GM21360 (cell line): ENCODE results near the gene FOXI2.

ENCODE experiments used
- ATAC-seq: cut with Tn5 transposase; IDR thresholded peaks from one replicate; pipeline ENCODE4 v1.9.1; 2021; ENCODE audit warnings: mild to moderate bottlenecking, moderate library complexity; ENCODE audit not compliant: unreplicated experiment

FOXI2 gene

DNA sequence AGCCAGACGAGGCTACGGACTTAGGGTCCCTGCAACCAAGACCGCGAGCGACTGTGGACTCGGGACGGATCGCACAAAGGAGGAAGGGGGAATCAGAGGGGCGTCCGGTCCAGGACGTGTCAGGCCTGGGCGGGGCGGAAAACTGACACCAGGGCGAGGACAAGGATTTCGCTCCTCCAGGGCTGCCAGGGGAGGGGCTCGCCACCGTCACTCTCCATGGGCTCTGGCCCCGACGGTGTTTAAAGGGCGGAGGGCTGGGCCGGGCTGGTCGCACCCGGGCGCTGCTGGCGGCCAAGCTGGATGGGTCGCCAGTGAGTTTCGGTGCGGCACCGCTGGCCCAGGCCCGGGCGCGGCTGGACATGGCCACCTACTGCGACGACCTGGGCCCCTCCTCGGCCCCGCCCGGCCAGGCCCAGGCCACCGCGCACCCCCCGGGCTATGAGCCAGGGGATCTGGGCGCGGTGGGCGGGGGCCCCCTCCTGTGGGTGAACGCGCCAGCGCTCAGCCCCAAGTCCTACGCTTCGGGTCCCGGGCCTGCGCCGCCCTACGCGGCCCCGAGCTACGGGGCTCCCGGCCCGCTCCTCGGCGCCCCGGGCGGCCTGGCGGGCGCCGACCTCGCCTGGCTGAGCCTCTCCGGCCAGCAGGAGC lies at the start of gene FOXI2:
TSS of gene FOXI2 (plus strand) at position 271 of the 648 bp plus-strand sequence. CDS start at position 360, 89 bp downstream.
- no peak for ATAC-seq

DNA sequence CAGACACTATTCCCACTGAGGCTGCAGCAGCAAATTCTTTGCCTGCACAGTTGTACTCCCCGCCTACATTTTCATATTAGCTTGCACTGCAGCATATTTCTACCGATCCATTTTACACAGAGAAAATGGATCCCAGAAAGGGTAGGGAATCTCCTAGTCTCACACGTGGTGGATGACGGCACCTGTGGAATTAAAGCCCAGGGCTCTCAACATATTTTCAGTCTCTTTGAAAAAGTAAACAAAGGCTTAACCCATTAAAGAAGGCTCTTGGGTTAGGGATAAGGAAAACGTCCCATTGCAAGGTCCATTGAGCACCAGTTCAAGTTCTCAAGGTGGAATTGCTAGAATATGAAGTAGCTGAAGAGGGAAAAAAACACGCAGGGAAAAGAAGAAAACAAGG lies 49.4 kb upstream of the FOXI2 start:
- no peak for ATAC-seq

DNA sequence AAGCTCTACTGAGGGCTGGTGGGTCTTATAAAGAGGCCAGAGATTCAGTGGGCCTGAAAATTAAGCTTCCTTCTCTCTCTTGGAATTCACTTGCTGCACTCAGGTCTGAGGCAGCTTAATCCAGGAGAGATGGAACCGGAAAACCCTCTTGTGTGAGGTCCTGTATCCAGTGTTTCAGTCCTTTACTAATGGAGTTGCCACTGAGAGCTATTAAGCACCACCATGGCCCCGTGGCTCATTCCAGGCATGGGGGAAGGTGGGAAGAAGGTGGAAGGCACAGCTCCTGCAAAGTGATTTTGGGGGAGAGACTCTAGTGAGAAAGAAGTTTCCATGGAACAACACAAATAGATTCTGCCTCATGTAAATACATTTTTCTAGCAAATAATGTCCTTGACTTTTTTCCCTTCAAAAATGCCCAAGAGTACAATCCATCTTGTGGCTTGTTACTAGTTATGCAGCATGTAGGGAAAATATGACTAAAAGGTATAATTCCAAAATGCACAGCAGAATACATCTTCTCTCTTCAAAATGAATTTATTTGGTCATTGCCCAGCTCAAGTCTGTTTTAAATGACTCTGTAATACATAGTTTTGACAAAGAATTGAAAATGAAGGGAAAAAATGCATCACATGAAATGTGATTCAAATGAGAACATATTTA lies 46.7 kb upstream of the FOXI2 start:
- no peak for ATAC-seq

DNA sequence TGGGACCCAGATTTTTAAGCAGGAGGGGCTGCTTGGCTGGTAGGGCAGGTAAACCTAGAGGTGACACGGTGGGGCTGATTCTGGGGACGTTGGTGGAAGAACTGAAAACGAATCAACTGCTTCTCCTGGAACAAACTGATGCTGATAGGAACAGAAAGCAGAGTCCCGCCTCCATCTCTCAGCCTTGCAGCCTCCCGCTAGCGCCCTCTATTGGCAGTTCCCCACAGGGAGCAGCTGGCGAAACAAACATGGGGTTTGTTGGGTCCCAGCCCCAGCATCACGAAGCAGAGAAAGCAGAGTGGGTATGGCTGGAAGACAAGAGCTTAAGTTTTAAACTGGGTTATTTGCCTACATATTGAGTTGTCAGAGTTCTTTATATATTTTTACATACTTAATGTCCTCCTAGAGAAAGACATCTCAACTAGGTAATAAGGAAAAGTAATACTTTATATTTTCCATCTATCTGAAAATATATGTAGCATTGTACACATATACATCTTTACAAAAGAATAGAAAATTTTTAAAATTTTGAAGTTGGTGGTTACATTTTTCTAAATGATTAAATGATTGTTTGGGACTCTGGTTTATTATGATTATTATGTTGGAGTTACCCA lies 42.3 kb upstream of the FOXI2 start:
- ATAC-seq: peak; percentile 92

DNA sequence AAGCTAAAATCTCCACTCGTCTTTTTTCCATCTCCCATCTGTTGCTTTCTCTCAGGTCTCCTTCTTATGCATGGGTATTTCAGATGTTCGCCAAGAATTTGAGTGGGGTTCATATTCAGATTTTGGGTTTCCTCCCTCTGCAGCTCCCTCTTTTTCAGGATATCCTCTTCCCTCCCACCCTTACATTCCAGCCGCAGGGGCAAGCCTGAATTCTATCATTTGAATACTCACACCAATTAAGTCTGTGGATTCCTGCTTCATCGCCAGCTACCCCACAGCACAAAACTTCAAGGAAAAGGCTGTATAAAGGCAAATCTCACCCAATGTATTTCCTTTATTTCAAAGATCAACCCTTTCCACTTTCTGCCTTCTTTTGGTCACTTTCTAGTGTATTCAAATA lies 41.6 kb upstream of the FOXI2 start:
- no peak for ATAC-seq

DNA sequence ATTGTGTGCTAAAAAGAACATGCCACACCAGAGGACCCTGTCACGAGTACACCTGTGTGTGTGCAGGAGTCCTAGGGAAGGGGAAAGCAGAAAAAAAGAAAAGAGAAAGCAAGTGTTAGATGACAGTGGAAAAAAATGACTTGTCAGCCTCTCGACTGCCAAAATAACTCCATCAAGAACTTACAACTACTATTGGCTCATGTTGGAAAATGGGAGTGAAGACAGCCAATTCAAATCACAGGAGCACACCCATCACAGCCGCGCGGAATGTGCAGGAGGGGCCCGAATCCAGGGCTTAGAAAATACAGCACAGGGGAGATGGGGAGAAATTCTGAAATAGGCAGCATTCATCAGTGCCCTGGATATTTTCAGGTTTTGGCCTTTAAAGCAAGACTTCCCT lies 38.1 kb upstream of the FOXI2 start:
- ATAC-seq: no peak

DNA sequence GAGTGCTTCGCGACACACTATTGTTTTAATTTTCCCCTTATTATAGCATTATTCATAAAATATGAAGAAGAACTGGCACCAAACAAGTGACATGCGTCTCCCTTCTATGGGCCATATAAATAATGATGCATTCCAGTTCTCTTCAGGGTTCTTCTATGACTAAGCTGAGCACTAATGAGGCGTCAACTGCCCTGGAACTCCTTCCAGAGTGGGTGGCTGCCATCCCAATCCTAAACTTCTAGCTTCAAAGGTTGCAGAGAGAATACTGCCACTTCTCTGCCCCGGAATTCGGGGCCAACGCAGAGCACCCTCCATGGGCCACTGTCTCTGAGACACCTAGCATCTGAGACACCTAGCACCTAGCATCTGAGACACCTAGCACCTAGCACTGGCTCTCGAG lies 37.7 kb upstream of the FOXI2 start:
- no peak for ATAC-seq

DNA sequence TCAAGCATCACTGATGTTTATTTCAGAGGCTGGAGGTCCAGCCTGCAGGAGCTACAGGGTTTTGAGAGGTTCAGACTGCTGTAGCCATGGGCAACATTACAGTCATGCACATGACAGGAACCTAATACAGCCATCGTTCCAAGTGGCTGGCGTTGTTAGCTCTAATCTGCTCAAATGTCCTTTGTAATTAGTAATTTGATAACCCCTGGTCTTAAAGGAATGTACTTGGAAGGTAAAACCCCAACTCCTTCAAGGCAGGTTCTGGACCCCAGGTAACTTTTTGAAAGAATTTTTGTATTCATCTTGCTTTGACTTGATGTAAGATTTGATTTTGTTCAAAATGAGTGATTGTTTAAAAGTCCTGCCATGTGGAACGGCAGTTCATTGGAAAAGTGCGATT lies 34.7 kb upstream of the FOXI2 start:
- no peak for ATAC-seq

DNA sequence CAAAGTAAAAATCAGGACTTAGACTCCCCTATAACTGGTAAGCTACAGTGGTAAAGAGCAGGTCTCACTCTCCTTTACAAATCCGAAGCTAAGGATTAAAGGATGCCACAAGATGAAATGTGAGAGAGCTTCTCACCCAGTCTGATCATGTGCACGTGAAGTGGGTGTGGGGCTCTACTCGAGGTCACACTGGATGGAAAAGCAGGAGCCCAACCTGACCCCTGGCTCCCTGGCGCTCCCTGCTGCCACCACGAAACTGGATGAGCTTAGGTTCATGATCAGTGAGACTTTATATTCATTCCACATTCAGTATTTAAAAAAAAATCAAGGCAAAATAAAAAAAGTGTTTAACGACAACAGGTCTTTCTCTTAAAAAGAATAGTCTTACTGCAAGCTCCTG lies 21.7 kb upstream of the FOXI2 start:
- no peak for ATAC-seq

DNA sequence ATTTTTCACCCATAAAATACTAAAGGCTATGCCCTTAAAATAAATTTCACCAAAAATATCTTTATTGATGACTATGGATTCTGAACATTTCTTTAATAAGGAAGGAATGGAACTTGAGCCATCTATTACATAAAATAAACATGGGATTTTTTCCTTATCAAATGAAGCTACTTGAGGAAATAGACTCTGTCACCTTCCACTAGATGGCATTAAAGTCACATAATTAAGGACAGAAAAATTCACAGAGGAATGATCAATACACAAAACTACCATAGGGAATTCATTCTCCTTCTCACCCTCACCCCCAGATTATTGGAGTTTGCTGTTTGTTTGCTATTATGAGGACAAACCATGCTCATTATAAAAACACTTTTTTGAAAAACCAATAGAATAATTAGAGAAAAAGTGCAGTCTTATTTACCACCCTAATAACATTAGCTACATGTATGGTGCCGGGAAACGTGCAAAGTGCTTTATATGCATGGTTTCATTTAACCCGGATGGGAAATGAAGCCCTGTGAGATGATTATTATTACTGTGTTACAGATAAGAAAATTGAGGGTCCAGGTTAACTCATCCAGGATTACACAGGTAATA lies 21.1 kb upstream of the FOXI2 start:
- ATAC-seq: no peak

DNA sequence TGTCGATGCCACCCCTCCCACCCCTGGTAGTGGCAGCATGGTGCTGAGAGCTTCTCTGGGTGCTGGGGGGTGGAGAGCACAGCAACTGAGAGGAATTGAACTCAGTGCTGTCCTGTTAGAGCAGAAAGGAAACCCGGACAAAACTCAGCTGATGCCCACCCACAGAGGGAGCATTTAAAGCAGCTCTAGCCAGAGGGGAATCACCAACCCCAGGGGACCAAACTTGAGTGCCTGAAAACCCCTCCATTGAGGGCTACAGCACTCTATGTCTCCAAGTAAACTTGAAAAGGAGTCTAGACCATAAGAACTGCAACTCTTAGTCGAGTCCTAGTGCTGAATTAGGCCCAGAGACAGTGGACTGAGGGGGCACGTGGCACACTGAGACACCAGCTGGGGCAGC lies 16.8 kb upstream of the FOXI2 start:
- peak; percentile 79 for ATAC-seq

DNA sequence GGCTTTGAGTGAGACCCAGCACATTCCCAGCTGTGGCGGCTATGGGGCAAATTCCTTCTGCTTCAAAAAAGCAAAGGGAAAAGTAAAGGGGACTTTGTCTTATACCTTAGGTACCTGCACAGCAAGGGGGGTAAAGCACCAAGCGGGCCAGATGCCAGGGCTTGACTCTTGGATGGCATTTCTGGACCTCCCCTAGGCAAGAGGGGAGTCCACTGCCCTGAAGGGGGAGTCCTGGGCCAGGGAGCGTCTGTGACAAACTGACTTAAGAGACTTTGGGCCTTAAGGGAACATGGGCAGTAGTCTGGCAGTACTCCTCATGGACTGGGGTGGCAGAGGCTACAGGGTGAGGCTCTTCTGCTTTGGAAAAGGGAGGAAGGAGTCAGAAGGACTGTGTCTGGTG lies 16.1 kb upstream of the FOXI2 start:
- no peak for ATAC-seq

DNA sequence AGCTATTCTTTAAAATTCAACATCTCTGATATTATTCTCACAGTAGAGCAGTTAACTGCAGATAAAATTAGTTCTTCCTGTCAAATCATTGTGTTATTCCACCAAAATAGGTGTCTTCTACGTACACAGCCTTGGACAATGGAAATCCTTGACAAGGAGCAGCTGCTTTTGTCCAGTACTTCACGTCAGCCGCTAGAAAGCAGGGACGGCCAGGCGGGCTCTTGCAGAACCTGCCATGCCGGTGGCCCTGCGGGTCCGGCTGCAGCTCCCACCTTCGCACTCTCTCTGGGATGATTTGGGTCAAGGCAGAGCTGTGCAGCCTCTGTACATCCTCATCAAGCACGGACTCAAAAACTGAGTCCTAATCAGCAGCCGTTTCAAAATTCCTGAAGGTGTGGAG lies 2.2 kb upstream of the FOXI2 start:
- no peak for ATAC-seq

DNA sequence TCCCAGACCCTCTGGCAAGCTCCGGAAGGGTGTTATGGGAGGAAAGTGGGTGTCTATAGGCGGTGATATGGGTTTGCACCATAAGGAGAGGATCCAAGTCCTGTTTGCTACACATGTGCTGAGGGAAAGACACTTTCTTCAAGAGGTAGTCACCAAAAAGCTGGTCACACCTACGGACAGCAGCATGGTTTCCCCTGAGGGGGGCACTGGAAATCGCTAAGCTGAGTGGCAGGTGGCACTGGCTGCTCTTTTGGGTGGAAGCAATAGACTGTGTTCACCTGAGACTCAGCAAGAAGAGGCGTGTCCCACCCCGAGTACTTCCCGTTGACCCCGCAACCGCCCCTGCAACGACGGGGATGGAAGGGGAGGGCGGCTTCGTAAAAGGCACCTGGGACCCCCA lies 1.8 kb upstream of the FOXI2 start:
- ATAC-seq: no peak

DNA sequence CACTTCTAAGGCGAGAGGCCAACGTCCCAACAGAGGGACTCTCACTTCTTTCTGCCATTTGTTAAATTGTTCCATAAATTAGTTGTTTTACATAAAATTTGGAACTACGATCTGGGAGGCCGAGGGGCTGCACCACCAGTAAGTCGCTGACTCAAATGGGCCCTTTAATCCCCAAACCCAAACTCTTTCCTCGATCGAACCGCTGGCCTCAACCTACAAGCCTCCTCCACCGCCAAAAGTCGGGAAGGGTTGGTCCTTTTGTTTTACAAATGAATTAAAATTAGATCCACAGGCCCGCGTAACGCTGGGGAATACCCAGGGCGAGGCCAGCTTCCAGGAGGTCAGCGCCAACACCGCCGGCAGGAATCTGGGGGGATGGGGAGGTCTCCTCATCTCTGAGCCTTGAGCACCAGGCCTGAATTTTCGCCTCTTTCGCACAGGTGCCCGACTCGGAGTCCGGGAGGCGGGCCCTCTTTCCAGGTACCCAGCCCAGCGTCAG lies 1.2 kb upstream of the FOXI2 start:
- ATAC-seq: no peak

DNA sequence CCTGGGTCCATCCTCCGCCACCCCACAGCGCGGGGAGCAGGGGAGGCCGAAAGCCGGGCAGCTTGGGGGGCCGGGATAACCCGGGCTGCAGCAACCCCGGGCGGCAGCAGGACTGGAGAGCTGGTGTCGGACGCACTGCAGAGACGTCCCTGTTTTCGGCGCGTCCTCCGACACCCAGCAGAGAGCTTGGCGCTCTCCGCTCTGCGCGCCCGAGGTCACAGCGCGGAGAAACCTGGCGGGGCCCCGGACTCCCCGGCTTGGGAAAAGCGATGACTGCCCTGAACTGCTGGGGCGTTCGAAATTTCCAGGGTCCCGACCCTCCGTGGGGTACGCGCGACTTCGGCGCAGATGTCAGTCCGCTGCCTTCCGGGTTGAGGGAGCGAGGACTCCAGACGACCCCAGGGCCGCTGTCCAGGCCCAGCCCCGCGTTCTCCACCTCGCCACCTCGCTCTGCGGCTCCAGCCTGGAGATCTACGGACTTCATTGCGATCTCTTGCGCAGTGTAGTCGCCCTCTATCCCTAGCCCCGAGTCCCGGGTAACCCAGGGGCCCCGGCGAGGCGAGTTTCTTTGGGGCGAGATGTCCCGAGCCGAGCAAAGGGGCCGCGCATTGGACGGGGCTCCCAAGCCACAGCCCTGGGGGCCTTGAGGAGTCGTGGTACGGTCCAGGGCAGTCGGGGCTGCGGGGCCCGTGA lies 617 bp upstream of the FOXI2 start:
- no peak for ATAC-seq

DNA sequence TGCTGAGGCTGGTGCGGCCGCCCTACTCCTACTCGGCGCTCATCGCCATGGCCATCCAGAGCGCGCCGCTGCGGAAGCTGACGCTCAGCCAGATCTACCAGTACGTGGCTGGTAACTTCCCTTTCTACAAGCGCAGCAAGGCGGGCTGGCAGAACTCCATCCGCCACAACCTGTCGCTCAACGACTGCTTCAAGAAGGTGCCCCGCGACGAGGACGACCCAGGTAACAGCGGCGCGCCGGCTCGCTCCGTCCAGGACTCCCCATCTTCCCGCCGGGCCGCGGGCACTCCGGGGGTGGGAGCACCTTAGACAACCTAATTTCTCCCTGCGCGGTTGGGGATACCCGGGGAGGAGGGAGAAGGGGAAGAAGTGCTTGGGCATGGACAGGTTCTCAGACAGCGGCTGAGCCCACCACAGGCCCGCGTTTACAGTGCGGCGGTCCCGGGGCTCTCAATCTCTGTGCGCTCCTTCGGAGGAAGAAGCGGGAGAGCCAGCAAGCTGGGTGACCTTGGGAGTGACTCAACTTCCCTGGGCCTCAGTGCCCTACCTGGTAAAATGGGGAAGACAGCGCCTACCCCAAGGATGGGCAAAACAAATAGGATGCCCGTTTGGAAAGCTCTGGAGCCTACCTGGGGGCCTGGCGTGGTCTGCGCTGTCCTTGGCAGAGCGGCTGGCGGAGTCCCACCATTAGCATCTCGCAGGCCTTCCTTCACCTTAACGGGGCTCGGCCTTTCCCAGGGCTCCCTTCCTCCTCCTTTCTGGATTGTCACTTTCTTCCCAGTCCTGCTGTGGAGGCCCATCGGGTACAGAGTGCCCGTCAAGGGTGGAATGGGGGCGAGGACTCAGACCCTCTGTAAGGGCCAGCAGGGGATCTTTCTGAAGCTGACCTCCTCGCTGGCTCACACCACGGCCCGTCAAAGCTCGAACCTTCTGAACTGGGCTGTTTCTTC lies 852 bp downstream of the FOXI2 start:
- no peak for ATAC-seq

DNA sequence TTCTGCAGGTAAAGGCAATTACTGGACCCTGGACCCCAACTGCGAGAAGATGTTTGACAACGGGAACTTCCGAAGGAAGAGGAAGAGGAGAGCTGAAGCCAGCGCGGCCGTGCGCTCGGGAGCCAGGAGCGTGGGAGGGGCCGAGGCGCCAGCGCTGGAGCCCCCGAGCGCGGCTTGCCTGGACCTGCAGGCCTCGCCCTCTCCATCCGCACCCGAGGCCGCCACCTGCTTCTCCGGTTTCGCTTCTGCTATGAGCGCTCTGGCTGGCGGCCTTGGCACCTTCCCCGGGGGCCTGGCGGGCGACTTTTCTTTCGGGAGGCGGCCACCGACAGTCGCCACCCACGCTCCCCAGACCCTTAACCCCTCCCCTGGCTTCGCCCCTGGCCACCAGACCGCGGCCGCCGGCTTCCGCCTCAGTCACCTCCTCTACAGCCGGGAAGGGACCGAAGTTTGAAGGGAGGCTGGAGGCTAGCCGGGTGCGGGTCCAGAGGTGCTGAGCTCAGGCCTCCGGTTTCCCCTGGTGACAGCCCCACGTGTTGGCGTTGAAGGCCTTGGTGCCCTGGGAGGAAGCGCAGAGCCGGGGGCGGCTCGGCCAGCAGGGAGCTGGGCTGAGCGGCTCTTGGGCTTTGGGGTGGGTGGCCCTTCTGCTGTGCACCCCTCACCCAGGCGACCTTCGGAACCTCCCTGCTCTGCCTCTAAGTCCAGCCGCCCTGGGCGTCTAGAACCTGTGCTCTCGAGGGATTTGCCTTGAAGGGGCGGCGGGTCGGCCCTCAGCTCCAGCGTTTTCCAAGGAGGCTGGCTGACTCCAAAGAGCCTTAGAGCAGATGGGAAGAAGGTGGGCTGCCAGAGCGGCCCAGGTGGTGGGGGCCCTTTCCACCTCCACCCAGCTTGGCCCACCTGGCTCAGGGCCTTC lies 1.8 kb downstream of the FOXI2 start:
- no peak for ATAC-seq

DNA sequence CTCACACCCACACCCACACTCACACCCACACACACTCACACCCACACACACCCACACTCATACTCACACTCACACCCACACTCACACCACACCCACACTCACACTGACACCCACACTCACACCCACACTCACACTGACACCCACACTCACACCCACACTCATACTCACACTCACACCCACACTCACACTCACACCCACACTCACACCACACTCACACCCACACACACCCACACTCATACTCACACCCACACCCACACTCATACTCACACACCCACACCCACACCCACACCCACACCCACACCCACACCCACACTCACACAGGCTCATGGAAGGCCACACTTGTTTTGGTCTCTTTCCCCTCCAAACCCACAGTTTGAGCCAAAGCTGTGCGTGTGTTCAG lies 2.9 kb downstream of the FOXI2 start:
- ATAC-seq: no peak
